GM12878 (cell line): ENCODE results near the gene MT3. TPM values are rescaled to one million over a fixed set of nuclear protein-coding genes. Genes with fewer than 3 reads are reported as not detected.

Experiments used
- ATAC-seq: fragments of 200-7000 bp; cut with Tn5 transposase; 3 replicates; pipeline ENCODE4 v1.9.1; 2020; ENCODE audit warnings: mild to moderate bottlenecking, moderate library complexity
- BruUV-seq: library from RNA; stranded (reverse); fragments of 400-500 nt; replicated peaks from 2 replicates; lab custom pipeline; 2021; lab: Mats Ljungman, UMichigan
- CTCF ChIA-PET: fragments of 300-600 bp; sonication (Branson Sonifier 250); formaldehyde crosslinking; extraction: SDS; loops from one replicate; lab custom pipeline; 2021; ENCODE audit warnings: inconsistent platforms; lab: Yijun Ruan, JAX
- POLR2A ChIA-PET: fragments of 350-600 bp; formaldehyde crosslinking; extraction: SDS; loops from one replicate; lab custom pipeline; 2021; ENCODE audit warnings: inconsistent platforms; lab: Charles Lee
- RAD21 ChIA-PET: fragments of 300-600 bp; sonication (Branson Sonifier 250); formaldehyde crosslinking; loops from one replicate; lab custom pipeline; 2023; ENCODE audit warnings: antibody characterized with exemption; ENCODE audit not compliant: unreplicated experiment; lab: Charles Lee
- SMC1A ChIA-PET: fragments of 300-600 bp; sonication (Branson Sonifier 250); formaldehyde crosslinking; loops from one replicate; lab custom pipeline; 2023; ENCODE audit not compliant: unreplicated experiment, uncharacterized antibody; lab: Charles Lee
- DNase-seq: peaks from one replicate; pipeline ENCODE4 v3.0.0-alpha.2; 2011; ENCODE audit warnings: low read depth, low spot score
- FAIRE-seq: peaks from 3 replicates; lab custom pipeline; 2011; peaks lifted over from hg19 to GRCh38; lab: Jason Lieb, UNC
- H2AFZ ChIP-seq: 2 replicates; pipeline ENCODE4 v1.6.0; 2011; ENCODE audit warnings: low read depth, low read length, control low read depth; ENCODE audit not compliant: control insufficient read depth
- H3K27ac ChIP-seq: 2 replicates; pipeline ENCODE4 v1.5.1; 2011; ENCODE audit warnings: control low read depth; ENCODE audit not compliant: control insufficient read depth, insufficient read depth
- H3K27me3 ChIP-seq, 2 experiments: replicated peaks in 1 of 2; 2 replicates each; pipeline versions ENCODE4 v1.6.0 to v1.6.1; 2011; ENCODE audit warnings: low read length in 1 of 2; ENCODE audit not compliant: control insufficient read depth in 2 of 2, insufficient read depth in 2 of 2
- H3K36me3 ChIP-seq, 2 experiments: 2 replicates each; pipeline ENCODE4 v1.5.1; 2011; ENCODE audit warnings: low read length in 1 of 2; ENCODE audit not compliant: control insufficient read depth in 2 of 2, insufficient read depth in 2 of 2
- H3K4me1 ChIP-seq: 2 replicates; pipeline ENCODE4 v1.6.1; 2011; ENCODE audit warnings: mild to moderate bottlenecking, low read length, moderate library complexity, mixed read lengths; ENCODE audit not compliant: control insufficient read depth, insufficient read depth
- H3K4me2 ChIP-seq: 2 replicates; pipeline ENCODE4 v1.6.0; 2011; ENCODE audit warnings: control low read depth; ENCODE audit not compliant: control insufficient read depth, insufficient read depth
- H3K4me3 ChIP-seq: fragments of 200-600 bp; sonication (generic); 2 replicates; pipeline ENCODE4 v1.5.1; 2016
- H3K79me2 ChIP-seq: 2 replicates; pipeline ENCODE4 v1.6.0; 2011; ENCODE audit warnings: low read length; ENCODE audit not compliant: control insufficient read depth, insufficient read depth
- H3K9ac ChIP-seq: 2 replicates; pipeline ENCODE4 v1.8.0; 2011; ENCODE audit warnings: low read length, control low read depth, mixed read lengths; ENCODE audit not compliant: control insufficient read depth, insufficient read depth
- H3K9me3 ChIP-seq: replicated peaks from 3 replicates; pipeline ENCODE4 v1.5.1; 2011; ENCODE audit warnings: mild to moderate bottlenecking, low read length; ENCODE audit not compliant: control insufficient read depth, insufficient read depth
- H4K20me1 ChIP-seq: 2 replicates; pipeline ENCODE4 v1.6.0; 2011; ENCODE audit not compliant: control insufficient read depth, insufficient read depth
- BCL11A ChIP-seq: IDR thresholded peaks from 2 replicates; pipeline ENCODE4 v1.6.1; 2011; ENCODE audit warnings: low read depth, low read length
- BRCA1 ChIP-seq: IDR thresholded peaks from 2 replicates; pipeline ENCODE4 v1.6.1; 2011; ENCODE audit warnings: low read depth, low read length, improper control_type of control experiment
- DPF2 ChIP-seq: fragments of 450-650 bp; IDR thresholded peaks from 2 replicates; pipeline ENCODE4 v1.6.1; 2017; ENCODE audit warnings: mild to moderate bottlenecking
- ETV6 ChIP-seq, 2 experiments: fragments of 450-650 bp in 1 of 2; IDR thresholded peaks in 1 of 2; conservative IDR thresholded peaks in 1 of 2; 2 replicates each; pipeline ENCODE4 v1.6.1; 2014; ENCODE audit warnings: antibody characterized with exemption in 1 of 2, borderline replicate concordance in 1 of 2, low read depth in 1 of 2, mild to moderate bottlenecking in 1 of 2, moderate library complexity in 1 of 2
- FOXM1 ChIP-seq: IDR thresholded peaks from 2 replicates; pipeline ENCODE4 v1.6.1; 2012; ENCODE audit warnings: low read depth, mild to moderate bottlenecking, inconsistent platforms, low read length, moderate library complexity
- NFXL1 ChIP-seq: fragments of 450-650 bp; IDR thresholded peaks from 2 replicates; pipeline ENCODE4 v1.6.1; 2017; ENCODE audit warnings: antibody characterized with exemption, mild to moderate bottlenecking, borderline replicate concordance
- RAD51 ChIP-seq: fragments of 450-650 bp; IDR thresholded peaks from 2 replicates; pipeline ENCODE4 v1.6.1; 2016; ENCODE audit warnings: moderate library complexity, mild to moderate bottlenecking, inconsistent platforms
- RFX5 ChIP-seq: IDR thresholded peaks from 2 replicates; pipeline ENCODE4 v1.6.1; 2011; ENCODE audit warnings: low read depth, low read length, improper control_type of control experiment
- SMC3 ChIP-seq: IDR thresholded peaks from 2 replicates; pipeline ENCODE4 v1.6.1; 2011; ENCODE audit warnings: low read length, improper control_type of control experiment, borderline replicate concordance
- SPI1 ChIP-seq: IDR thresholded peaks from 2 replicates; pipeline ENCODE4 v1.6.1; 2011; ENCODE audit warnings: low read depth, mild to moderate bottlenecking, low read length, moderate library complexity, borderline replicate concordance; ENCODE audit not compliant: insufficient read depth
- ZBED1 ChIP-seq: IDR thresholded peaks from 2 replicates; pipeline ENCODE4 v1.6.1; 2016; ENCODE audit warnings: borderline replicate concordance
- ZNF207 ChIP-seq: fragments of 450-650 bp; IDR thresholded peaks from 2 replicates; pipeline ENCODE4 v1.6.1; 2014; ENCODE audit warnings: antibody characterized with exemption, mild to moderate bottlenecking, borderline replicate concordance
- WGBS: methylation state at CpG from one replicate; pipeline ENCODE4 v1.1.6; 2016; ENCODE audit warnings: low lambda C conversion rate; ENCODE audit not compliant: insufficient replicate concordance, insufficient coverage; ENCODE audit errors: missing lambda C conversion rate; 5-methylcytosine and 5-hydroxymethylcytosine counted together
- in situ Hi-C: fragments of 300-500 bp; cut with MboI; formaldehyde crosslinking; loops from 9 replicates; pipeline ENCODE4 v1.14.3; 2018; ENCODE audit warnings: mixed read lengths
- intact Hi-C: fragments of 100-400 bp; cut with micrococcal nuclease; formaldehyde crosslinking; loops from one replicate; pipeline ENCODE4 v1.14.2; 2022; ENCODE audit not compliant: unreplicated experiment
- polyA plus RNA-seq, 11 experiments: library from polyadenylated mRNA; depleted of rRNA in 4 of 11; unstranded in 6 of 11; stranded (reverse) in 5 of 11; fragments of >200 nt; fragmentation: Nextera tagmentation in 4 of 11; fragmentation: Illumina TruSeq in 1 of 11; extraction: Ambion mirVana in 4 of 11; extraction: Trizol in 1 of 11; gene quantifications; 1 replicate in 1 of 11; 2 replicates in 10 of 11; pipeline versions ENCODE4 v1.2.1 to v1.2.3, GENCODE V29; 2011 to 2016; ENCODE audit warnings: inconsistent platforms in 2 of 11, missing spikeins in 2 of 11, low read depth in 1 of 11
- total RNA-seq, 4 experiments: library from RNA; depleted of rRNA in 3 of 4; stranded (reverse); fragments of >200 nt in 3 of 4; fragmentation: Illumina TruSeq in 1 of 4; extraction: Trizol in 1 of 4; gene quantifications; 2 replicates each; pipeline versions ENCODE4 v1.2.1 to v1.2.3, GENCODE V29; 2013 to 2021
- TF ChIP-seq, protein P1 (sequence below): IDR thresholded peaks from 2 replicates; pipeline ENCODE4 v1.6.1; 2011; ENCODE audit warnings: low read depth, mild to moderate bottlenecking, low read length, moderate library complexity, borderline replicate concordance; ENCODE audit errors: extremely low read depth
- TF ChIP-seq, protein P2 (sequence below): fragments of 450-650 bp; IDR thresholded peaks from 2 replicates; pipeline ENCODE4 v1.6.1; 2017; ENCODE audit warnings: antibody characterized with exemption, mild to moderate bottlenecking, moderate library complexity

Gene MT3
- total and polyA plus RNA-seq, 10 of the 15 experiments (the other 5 are each of a cell fraction or from before 2014, with no cell fraction given): 0.41 TPM; not detected in 9

DNA sequence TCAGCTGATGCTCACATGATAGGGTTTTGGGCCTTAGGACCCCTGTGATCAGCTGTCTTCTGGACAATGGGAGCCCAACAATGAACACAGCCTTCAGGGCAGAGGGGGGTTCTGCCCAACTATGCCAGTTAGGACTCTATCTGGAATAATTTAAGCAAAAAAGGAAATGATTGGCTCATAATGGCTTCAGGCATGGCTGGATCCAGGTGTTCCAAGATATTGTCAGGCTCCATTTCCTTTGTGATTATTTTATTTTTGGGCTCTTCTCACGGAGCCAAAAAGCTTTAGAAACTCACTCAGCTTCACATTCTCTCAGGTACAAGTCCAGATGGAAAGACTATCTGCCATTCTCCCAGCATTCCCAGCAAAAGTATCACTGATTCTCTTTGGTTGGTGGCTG lies 16.1 kb downstream of the MT3 start:
- DNase-seq (no peak), FAIRE-seq (no peak), ATAC-seq (no peak)
- no peak overlapping the region for H2AFZ ChIP-seq
- ChIA-PET RAD21 (interaction anchor here (0.9 to 4.9 kb wide), 4 partner anchors 25 to 96 kb away, joined by 3 to 44 read pairs (median 3); no protein-coding TSS in a partner anchor), SMC1A (interaction anchor here (0.8 to 2.8 kb wide), 4 partner anchors 18 to 96 kb away, joined by 3 to 22 read pairs (median 3); no protein-coding TSS in a partner anchor), POLR2A (no interaction called here), CTCF (interaction anchor here (1.1 to 10.0 kb wide), 4 partner anchors 25 to 96 kb away, joined by 4 to 77 read pairs (median 12); no protein-coding TSS in a partner anchor)
- peaks cover 15% of the 10 kb centered on the region for H3K4me1 ChIP-seq
- no peaks in the 10 kb centered on the region; a peak in 2 of 4 replicates for H3K27me3 ChIP-seq
- H3K9ac ChIP-seq: no peak overlapping the region
- H3K36me3 ChIP-seq: no peaks in the 10 kb centered on the region
- BruUV-seq: no TSS peak
- in situ Hi-C loops: no loop called here
- no peaks in the 10 kb centered on the region for H3K79me2 ChIP-seq
- H3K4me3 ChIP-seq: no peak overlapping the region
- 0% methylated on average over 1 of the region's 1 CpG for WGBS
- no peak overlapping the region for H3K4me2 ChIP-seq
- H3K27ac ChIP-seq: no peak overlapping the region
- no peaks in the 10 kb centered on the region for H4K20me1 ChIP-seq
- H3K9me3 ChIP-seq: no peaks in the 10 kb centered on the region
- TF ChIP-seq BRCA1 (no peak), SPI1 (no peak), DPF2 (no peak), ETV6 (conservative IDR thresholded peaks at IDR 0.05 in 1 of 2, IDR thresholded peaks at IDR 0.05 in 1 of 2; ENCODE audit: borderline replicate concordance in 1 of 2, low read depth in 1 of 2) (no peak), RFX5 (no peak), NFXL1 (no peak), RAD51 (no peak), SMC3 (no peak), ZBED1 (no peak), FOXM1 (no peak), ZNF207 (no peak), BCL11A (no peak)
- TF ChIP-seq, protein P1, sequence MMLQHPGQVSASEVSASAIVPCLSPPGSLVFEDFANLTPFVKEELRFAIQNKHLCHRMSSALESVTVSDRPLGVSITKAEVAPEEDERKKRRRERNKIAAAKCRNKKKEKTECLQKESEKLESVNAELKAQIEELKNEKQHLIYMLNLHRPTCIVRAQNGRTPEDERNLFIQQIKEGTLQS: no peak
- TF ChIP-seq, protein P2, sequence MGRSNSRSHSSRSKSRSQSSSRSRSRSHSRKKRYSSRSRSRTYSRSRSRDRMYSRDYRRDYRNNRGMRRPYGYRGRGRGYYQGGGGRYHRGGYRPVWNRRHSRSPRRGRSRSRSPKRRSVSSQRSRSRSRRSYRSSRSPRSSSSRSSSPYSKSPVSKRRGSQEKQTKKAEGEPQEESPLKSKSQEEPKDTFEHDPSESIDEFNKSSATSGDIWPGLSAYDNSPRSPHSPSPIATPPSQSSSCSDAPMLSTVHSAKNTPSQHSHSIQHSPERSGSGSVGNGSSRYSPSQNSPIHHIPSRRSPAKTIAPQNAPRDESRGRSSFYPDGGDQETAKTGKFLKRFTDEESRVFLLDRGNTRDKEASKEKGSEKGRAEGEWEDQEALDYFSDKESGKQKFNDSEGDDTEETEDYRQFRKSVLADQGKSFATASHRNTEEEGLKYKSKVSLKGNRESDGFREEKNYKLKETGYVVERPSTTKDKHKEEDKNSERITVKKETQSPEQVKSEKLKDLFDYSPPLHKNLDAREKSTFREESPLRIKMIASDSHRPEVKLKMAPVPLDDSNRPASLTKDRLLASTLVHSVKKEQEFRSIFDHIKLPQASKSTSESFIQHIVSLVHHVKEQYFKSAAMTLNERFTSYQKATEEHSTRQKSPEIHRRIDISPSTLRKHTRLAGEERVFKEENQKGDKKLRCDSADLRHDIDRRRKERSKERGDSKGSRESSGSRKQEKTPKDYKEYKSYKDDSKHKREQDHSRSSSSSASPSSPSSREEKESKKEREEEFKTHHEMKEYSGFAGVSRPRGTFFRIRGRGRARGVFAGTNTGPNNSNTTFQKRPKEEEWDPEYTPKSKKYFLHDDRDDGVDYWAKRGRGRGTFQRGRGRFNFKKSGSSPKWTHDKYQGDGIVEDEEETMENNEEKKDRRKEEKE: no peak
- intact Hi-C loops: no loop called here
